GM19455 (cell line): ENCODE results near the gene EOLA1.
A peak's percentile ranks its signal among the peaks of the same experiment; 100 is the strongest.
"Not testable (repeated sequence)": the region's sequence is repeated elsewhere in the genome, so short reads cannot be mapped to it uniquely, and the experiment has no call there.

Experiments used
- ATAC-seq: cut with Tn5 transposase; IDR thresholded peaks from one replicate; pipeline ENCODE4 v1.9.1; 2021; ENCODE audit not compliant: unreplicated experiment

Gene EOLA1

GRCh38 chrX:149541521-149542047, 772 bp downstream of the EOLA1 start:
- ATAC-seq: no peak

- not testable (repeated sequence) for ATAC-seq
These were observed 5.0 kb downstream of the EOLA1 start for GRCh38 chrX:149545545-149546543.

- ATAC-seq: not testable (repeated sequence)
These were observed 6.2 kb downstream of the EOLA1 start for GRCh38 chrX:149546962-149547361.

GRCh38 chrX:149547782-149548181, 7.0 kb downstream of the EOLA1 start:
- not testable (repeated sequence) for ATAC-seq

- ATAC-seq: not testable (repeated sequence)
These were observed 8.9 kb downstream of the EOLA1 start, which contains the start of gene HSFX3 for GRCh38 chrX:149549701-149550100. TSS of gene HSFX3 (minus strand) at chrX:149549924. CDS start at chrX:149549852, 72 bp downstream.

- ATAC-seq: not testable (repeated sequence)
These were observed 9.6 kb downstream of the EOLA1 start for GRCh38 chrX:149550454-149550853.

- ATAC-seq: not testable (repeated sequence)
These were observed 10.6 kb downstream of the EOLA1 start for GRCh38 chrX:149551245-149551938.

GRCh38 chrX:149551939-149552248, 11.1 kb downstream of the EOLA1 start:
- not testable (repeated sequence) for ATAC-seq

- not testable (repeated sequence) for ATAC-seq
These were observed 14.4 kb downstream of the EOLA1 start for GRCh38 chrX:149555251-149555650.

- no peak for ATAC-seq
These were observed 22.5 kb downstream of the EOLA1 start for GRCh38 chrX:149563359-149563758.

GRCh38 chrX:149567621-149568417, 27.0 kb downstream of the EOLA1 start:
- no peak for ATAC-seq

GRCh38 chrX:149568701-149569296, 28.0 kb downstream of the EOLA1 start:
- ATAC-seq: no peak

- ATAC-seq: no peak
These were observed 29.0 kb downstream of the EOLA1 start for GRCh38 chrX:149569770-149570169.

- no peak for ATAC-seq
These were observed 29.9 kb downstream of the EOLA1 start for GRCh38 chrX:149570668-149571067.

- ATAC-seq: no peak
These were observed 31.0 kb downstream of the EOLA1 start for GRCh38 chrX:149571770-149572169.

- ATAC-seq: no peak
These were observed 31.9 kb downstream of the EOLA1 start for GRCh38 chrX:149572743-149573142.

GRCh38 chrX:149573456-149573855, 32.6 kb downstream of the EOLA1 start:
- peak; percentile 100 for ATAC-seq

GRCh38 chrX:149585631-149586030, 44.8 kb downstream of the EOLA1 start:
- ATAC-seq: not testable (repeated sequence)

- not testable (repeated sequence) for ATAC-seq
These were observed 46.5 kb downstream of the EOLA1 start, which contains the start of gene MAGEA9B for GRCh38 chrX:149587359-149587758. TSS of gene MAGEA9B (minus strand) at chrX:149587459. CDS start at chrX:149583179, 4,280 bp downstream.

- not testable (repeated sequence) for ATAC-seq
These were observed 50.2 kb downstream of the EOLA1 start for GRCh38 chrX:149590993-149591392.
